Effector CD4-positive, alpha-beta T cell (primary cell): ENCODE measurements around the gene GTF2A1.
"Not testable (repeated sequence)": the region's sequence is repeated elsewhere in the genome, so short reads cannot be mapped to it uniquely, and the experiment has no call there.

Source experiments
- DNase-seq: peaks from one replicate; pipeline ENCODE4 v3.0.0-alpha.2; 2020
- total RNA-seq: gene quantifications from one replicate; lab custom pipeline; 2026; lab: John Stamatoyannopoulos, UW

Gene GTF2A1
- total RNA-seq = 71.1 reads per million, percentile 76 among the genes with 10 or more reads in this experiment

- peak; percentile 92 for DNase-seq
These were observed at the start of gene GTF2A1 for GRCh38 chr14:81220830-81221578. GTF2A1 (minus strand) TSS chr14:81220959; CDS start chr14:81220518, 441 bp downstream.

GRCh38 chr14:81269979-81270375 lies 49.2 kb upstream of the GTF2A1 start:
- DNase-seq = no peak

DNA sequence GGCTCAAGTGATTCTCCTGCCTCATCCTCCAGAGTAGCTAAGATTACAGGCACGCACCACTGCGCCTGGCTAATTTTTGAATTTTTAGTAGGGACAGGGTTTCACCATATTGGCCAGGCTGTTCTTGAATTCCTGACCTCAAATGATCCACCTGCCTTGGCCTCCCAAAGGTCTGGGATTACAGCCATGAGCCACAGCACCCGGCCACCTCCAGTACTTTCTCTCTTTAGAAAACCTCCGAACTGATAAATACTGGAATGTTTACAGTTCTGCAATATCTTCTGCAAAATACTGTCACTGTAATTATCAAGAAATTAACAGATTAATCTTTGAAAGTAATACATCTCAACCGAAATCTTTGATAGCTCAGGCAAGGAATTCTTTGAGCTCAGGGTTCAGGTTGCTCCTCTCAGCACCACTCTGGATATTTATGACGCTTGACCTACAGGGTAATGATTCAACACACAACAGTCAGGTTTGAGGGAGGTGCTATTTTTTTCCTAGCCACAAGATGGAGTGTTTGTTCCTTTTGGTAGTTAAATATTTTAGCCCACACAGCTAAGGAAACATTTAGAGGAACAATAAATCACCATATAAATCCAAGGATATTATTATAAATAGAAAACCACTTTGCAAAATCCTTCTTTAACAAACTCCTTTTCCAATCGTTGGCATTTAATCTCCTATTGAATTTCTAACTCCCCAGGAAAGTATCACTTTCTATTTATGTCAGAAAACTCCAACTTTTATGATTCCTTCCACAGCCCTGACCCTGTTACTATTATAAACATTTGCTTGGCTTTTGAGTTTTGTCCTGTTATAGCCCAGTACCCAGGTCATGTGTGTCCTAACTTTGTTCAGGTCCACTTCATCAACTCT lies 48.6 kb upstream of the GTF2A1 start:
- no peak for DNase-seq

- DNase-seq = no peak
These were observed 47.3 kb upstream of the GTF2A1 start for GRCh38 chr14:81268016-81268416.

- DNase-seq = no peak
These were observed 44.9 kb upstream of the GTF2A1 start for GRCh38 chr14:81265636-81266169.

DNA sequence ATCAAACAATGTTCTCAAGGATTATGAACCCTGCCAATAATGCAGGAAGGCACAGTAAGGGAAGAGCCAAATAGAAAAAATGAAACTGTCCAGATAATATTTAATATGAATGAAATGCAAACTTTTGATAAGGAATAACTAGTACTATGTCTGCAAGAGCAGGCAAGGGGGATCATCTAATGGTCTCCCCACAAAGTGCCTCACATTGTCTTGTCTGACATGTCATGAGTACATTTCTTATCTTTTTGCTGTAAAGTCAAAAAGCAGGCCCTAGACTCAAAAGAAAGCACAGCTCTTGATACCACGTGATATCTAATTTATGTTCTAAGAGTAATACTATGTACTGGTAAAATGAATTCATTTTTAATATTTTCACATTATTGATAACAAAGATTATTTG lies 43.9 kb upstream of the GTF2A1 start:
- DNase-seq = no peak

DNA sequence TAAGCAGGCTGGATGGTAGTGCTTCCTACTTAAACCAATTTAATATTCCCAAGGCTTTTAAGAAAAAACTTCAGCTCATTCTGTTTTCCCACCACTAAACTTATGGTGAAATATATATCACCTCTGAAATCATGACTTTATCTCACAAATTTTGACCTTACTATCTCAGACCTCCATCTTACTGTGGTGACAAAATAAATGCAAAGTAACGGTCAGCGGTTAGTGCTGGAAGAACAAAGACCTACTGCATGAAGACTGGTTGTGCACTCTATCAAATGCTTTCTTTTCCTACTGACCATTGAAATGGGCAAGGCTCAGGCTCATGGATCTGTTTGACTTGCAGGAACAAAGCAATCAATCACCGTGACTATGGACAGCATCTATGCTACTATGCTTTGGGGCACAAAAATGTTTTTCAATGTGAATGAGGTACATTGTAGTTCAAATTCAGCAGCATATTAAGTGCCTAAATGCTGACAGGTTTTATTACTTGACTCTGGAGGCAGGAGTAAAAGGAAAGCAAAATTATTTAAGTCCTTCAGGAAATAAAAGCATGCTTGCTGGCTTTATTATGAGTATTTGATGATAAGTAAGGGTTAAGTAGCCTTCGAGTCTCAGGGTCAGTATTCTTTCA lies 43.1 kb upstream of the GTF2A1 start:
- no peak for DNase-seq

DNA sequence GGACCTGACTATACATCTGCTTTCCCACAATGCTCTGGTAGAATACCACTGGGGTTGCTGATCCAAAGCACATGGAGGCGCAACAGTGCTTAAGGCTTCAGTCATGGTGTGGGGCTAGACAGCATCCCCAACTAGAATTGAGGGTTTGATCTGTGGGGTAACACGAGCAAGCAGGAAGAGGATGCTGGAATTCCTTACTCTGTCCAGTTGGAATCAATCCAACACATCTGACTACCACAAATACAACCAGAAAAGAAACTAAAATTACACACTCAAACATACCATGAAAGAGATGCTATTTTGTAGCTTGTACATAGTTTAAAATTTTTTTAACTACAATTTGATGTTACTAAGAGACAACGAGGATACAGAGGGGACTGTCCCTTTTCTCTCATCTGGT lies 40.4 kb upstream of the GTF2A1 start:
- DNase-seq = no peak

DNA sequence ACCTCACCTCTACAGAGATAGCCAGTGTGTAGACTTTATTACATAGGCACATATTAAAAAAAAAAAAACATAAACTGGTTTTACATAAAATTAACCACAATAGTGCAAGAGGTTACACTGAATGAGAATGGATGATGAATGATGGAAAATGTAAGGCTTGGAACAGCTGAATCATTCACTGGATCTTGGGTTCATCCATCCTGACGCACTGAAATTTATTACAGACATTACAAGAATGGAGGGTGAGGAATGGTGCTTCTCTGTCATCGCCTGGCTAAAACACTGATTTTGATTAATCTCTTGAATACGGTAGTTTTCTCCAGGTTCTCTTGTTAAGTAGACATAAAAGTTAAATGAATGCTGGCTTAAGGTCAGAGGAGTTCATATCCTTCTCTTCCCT lies 40.0 kb upstream of the GTF2A1 start:
- no peak for DNase-seq

DNA sequence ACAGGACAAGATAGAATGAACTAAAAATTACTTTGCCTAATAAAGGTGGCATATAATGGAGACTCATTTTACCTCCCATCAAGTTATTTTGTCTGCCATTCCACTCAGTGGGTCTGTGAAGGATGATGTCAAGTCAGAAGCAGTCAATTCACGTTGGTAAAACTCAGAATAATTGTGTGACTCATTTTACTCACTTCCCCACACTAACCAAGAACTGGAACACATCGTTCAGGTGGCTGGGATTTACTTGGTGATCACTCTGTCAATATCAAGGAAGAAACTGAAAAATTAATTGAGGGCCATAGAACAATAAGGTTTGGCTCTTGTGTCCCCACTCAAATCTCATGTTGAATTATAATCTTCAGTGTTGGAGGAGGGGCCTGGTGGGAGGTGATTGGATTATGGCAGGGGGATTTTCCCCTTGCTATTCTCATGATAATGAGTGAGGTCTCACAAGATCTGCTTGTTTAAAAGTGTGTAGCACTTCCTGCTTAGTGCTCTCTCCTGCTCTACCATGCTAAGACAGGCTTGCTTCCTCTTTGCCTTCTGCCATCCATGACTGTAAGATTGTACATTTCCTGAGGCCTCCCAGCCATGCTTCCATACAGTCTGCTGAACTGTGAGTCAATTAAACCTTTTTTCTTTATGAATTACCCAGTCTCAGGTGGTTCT lies 35.7 kb upstream of the GTF2A1 start:
- DNase-seq = no peak

GRCh38 chr14:81252278-81252677 lies 31.5 kb upstream of the GTF2A1 start:
- DNase-seq = no peak

- no peak for DNase-seq
These were observed 26.6 kb upstream of the GTF2A1 start for GRCh38 chr14:81247271-81247766.

DNA sequence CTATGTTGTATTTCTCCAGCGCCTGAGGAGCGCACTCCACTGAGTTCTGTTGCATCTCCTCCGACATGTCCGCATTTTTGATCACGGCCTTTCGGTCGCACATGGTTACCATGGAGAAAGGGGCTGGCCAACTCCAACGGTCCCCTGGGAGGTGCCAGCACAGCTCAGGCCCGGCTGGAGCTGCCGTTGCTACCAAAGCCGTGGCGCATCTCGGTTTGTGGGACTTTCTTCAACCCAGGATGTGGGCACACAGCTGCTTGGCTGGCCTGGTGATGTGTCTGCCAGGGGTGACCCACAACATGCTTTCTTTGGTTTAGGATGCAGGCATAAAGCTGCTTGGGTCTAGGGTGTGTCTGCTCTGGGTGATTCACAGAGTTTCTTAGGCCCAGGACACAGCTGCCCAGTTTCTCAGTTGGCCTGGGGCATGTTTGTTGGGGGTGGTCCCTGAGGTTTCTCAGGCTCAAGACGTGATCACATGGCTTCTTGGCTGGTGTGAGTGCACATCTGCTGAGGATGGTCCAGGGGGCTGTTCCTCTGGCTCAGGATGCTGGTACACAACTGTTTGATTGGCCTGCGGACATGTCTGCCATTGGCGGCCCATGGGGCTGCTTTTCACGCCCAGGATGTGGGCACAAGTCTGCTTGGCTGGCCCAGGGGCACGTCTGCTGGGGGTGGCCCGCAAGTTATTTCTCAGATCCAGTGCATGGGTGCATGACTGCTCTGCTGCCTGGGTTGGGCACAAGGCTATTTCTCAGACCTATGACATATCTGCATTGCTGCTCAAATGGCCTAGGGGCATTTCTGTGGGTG lies 25.9 kb upstream of the GTF2A1 start:
- no peak for DNase-seq

DNA sequence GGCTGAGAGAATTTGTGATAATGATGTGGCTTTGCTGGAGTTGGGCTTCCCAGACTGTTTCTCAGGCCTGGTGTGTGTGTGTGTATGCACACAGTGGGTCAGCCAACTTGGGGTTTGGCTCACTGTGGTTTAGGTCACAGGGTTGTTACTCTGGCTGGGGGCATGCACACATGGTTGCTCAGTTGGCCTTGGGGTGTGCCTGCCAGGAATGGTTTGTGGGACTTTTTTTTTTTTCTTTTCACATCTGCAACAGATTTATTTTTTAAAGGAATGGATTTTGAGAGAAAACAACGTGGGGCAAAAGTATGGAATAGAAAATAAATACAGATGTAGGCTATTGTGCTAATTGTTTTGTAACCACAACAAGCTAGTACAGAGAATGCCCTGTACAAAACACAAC lies 25.0 kb upstream of the GTF2A1 start:
- DNase-seq = no peak

GRCh38 chr14:81244431-81244830 lies 23.7 kb upstream of the GTF2A1 start:
- DNase-seq = not testable (repeated sequence)

DNA sequence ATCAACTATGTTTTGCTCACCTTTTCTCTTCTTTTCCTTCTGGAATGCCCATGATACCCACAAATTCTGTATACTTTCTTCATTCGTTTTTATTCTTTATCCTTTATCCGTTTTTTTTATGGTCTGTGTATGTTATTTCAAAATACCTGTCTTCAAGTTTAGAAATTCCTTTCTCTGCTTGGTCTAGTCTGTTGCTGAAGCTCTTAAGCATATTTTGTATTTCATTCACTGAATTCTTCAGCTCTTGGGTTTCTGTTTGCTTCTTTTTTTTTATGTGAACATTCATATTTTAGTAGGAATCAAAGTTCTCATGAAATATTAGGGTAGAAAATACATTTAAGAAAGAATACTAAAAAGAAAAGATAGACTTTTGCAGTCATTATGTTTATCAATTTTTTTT lies 22.7 kb upstream of the GTF2A1 start:
- no peak for DNase-seq

DNA sequence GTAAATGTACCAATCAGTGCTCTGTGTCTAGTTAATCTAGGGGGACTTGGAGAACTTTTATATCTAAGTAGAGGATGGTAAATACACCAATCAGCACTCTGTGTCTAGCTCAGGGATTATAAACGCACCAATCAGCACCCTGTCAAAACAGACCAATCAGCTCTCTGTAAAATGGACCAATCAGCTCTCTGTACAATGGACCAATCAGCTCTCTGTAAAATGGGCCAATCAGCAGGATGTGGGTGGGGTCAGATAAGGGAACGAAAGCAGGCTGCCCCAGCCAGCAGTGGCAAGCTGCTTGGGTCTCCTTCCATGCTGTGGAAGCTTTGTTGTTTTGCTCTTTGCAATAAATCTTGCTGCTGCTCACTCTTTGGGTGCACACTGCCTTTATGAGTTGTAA lies 16.1 kb upstream of the GTF2A1 start:
- not testable (repeated sequence) for DNase-seq

DNA sequence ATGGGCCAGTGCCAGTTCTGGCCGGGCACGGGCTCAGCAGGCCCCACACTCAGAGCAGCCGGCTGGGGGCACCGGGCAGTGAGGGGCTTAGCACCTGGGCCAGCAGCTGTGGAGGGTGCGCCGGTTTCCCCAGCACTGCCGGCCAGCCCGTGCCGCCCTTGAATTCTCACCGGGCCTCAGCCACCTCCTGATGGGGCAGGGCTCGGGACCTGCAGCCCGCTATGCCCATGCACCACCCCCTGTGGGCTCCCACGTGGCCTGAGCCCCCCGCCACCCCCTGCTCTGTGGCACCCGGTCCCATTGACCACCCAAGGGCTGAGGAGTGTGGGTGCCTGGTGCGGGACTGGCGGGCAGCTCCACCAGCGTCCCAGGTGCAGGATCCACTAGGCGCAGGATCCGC lies 15.4 kb upstream of the GTF2A1 start:
- no peak for DNase-seq

- DNase-seq = no peak
These were observed 14.3 kb upstream of the GTF2A1 start for GRCh38 chr14:81235096-81235495.

DNA sequence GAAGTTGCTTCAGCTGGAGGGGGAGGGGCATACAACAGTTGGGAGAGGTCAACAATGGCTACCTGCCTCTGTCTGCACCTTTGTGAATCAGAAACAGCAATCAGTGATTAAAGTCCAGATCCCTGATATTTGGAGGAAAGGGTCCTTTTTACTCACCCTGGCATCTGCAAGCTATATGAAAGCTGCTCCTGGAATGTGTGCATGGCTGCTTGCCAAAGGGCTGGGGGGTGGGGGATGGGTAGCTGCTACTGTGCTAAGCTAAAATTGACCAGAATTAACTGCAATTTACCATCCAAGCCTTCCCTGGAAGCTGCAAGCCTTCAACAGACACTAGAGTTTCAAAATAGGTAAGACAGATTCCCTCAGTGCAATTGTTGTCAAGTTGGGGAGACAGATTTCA lies 13.5 kb upstream of the GTF2A1 start:
- DNase-seq = no peak

DNA sequence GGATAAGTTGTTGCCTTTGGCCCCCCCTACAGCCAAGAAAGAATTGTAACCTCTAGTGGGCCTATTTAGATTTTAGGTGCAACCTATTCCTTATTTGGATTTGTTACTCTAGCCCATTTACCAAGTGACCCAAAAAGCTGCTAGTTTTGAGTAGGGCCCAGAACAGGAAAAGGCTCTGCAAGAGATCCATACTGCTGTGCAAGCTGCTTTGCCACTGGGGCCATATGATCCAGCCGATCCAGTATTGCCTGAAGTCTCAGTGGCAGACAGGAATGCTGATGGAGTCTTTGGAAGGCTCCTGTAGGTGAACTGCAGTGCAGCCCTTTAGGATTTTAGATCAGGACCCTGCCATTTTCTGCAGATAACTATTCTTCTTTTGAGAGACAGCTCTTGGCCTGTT lies 12.9 kb upstream of the GTF2A1 start:
- no peak for DNase-seq

- DNase-seq = no peak
These were observed 10.8 kb upstream of the GTF2A1 start for GRCh38 chr14:81231540-81231939.
